ENCODE results near the gene USH2A. TPM values are rescaled to one million over a fixed set of nuclear protein-coding genes. Genes with fewer than 3 reads are reported as not detected.

The USH2A gene
- total RNA-seq, 4 donors from 2014 or later, result under 0.01 to 1.9 (median under 0.01) TPM

DNA sequence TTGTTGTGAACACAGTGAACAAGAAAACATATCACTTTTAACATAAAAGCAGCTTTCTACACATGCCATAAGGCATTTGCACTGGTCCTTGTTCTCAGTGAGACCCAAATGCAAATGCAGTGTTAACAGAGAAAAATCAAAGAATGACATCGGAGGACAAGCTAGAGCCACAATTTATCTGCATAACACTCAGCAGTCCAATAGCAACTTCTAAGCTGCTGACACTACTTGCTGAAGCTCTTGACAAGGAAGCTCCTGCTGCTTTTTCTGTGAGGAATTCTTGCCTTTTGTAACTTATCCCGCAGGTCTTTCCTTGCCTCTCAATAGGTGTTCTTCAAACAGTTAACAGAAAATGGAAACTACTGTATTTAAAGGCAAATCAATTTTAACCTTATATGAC is 34.7 kb downstream of the USH2A start:
- TF ChIP-seq, protein P1, sequence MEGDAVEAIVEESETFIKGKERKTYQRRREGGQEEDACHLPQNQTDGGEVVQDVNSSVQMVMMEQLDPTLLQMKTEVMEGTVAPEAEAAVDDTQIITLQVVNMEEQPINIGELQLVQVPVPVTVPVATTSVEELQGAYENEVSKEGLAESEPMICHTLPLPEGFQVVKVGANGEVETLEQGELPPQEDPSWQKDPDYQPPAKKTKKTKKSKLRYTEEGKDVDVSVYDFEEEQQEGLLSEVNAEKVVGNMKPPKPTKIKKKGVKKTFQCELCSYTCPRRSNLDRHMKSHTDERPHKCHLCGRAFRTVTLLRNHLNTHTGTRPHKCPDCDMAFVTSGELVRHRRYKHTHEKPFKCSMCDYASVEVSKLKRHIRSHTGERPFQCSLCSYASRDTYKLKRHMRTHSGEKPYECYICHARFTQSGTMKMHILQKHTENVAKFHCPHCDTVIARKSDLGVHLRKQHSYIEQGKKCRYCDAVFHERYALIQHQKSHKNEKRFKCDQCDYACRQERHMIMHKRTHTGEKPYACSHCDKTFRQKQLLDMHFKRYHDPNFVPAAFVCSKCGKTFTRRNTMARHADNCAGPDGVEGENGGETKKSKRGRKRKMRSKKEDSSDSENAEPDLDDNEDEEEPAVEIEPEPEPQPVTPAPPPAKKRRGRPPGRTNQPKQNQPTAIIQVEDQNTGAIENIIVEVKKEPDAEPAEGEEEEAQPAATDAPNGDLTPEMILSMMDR (IDR thresholded peaks at IDR 0.05), result no peak
- TF ChIP-seq POLR2AphosphoS5 (IDR thresholded peaks at IDR 0.05), result no peak
- TF ChIP-seq EP300 (IDR thresholded peaks at IDR 0.05), result no peak
- TF ChIP-seq POLR2A (IDR thresholded peaks at IDR 0.05; ENCODE audit: low read depth), result no peak
- 43% methylated on average over 2 of the region's 2 CpGs for WGBS
- Histone ChIP-seq H3K9me3 (no peaks in the 10 kb centered on the region), H3K4me3 (no peak overlapping the region), H3K36me3 (no peaks in the 10 kb centered on the region), H3K4me1 (no peaks in the 10 kb centered on the region), H3K27me3 (no peaks in the 10 kb centered on the region), H3K27ac (replicated peaks in 1 of 4) (no peak overlapping the region)
- DNase-seq (ENCODE audit: extremely low spot score), result no peak
- intact Hi-C loops (cut with DNase I), result no loop called here

DNA sequence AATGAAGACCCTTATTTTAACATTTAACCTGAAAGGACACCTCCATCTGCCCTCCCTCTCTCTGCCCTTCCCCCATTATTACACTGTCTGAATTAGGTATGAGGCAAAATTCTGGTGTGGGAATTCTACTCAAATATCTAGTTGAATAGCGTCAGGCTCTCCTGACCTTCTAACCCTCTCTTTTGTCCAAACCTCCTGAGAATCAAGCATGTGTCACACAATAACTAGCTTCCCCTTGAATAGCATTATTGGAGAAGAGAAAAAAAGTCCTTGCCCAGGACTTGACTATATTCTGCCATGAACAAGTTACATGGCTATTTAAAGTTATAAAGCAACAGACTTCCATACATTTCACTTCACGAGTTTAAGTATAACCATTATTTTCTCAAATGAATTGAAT is 35.5 kb downstream of the USH2A start:
- Histone ChIP-seq H3K4me3 (no peak overlapping the region), H3K36me3 (no peaks in the 10 kb centered on the region), H3K27me3 (no peaks in the 10 kb centered on the region), H3K9me3 (no peaks in the 10 kb centered on the region), H3K4me1 (no peaks in the 10 kb centered on the region), H3K27ac (replicated peaks in 1 of 4) (no peak overlapping the region)
- no peak for DNase-seq (ENCODE audit: extremely low spot score)
- intact Hi-C loops (cut with DNase I), result no loop called here
- TF ChIP-seq POLR2AphosphoS5 (IDR thresholded peaks at IDR 0.05), result no peak
- TF ChIP-seq POLR2A (IDR thresholded peaks at IDR 0.05; ENCODE audit: low read depth), result no peak
- TF ChIP-seq, protein P1 (IDR thresholded peaks at IDR 0.05), result no peak
- no peak for TF ChIP-seq EP300 (IDR thresholded peaks at IDR 0.05)
- 68% methylated on average over 2 of the region's 2 CpGs for WGBS

GRCh38 chr1:216379441-216379840 is 43.8 kb downstream of the USH2A start:
- Histone ChIP-seq H3K27ac (replicated peaks in 1 of 4) (no peak overlapping the region), H3K36me3 (no peaks in the 10 kb centered on the region), H3K4me1 (no peaks in the 10 kb centered on the region), H3K27me3 (no peaks in the 10 kb centered on the region), H3K4me3 (no peak overlapping the region), H3K9me3 (no peaks in the 10 kb centered on the region)
- WGBS, result 85% methylated on average over 1 of the region's 1 CpG
- TF ChIP-seq EP300 (IDR thresholded peaks at IDR 0.05), result no peak
- TF ChIP-seq, protein P1 (IDR thresholded peaks at IDR 0.05), result no peak
- no peak for TF ChIP-seq POLR2A (IDR thresholded peaks at IDR 0.05; ENCODE audit: low read depth)
- no peak for TF ChIP-seq POLR2AphosphoS5 (IDR thresholded peaks at IDR 0.05)
- intact Hi-C loops (cut with DNase I), result no loop called here
- no peak for DNase-seq (ENCODE audit: extremely low spot score)

DNA sequence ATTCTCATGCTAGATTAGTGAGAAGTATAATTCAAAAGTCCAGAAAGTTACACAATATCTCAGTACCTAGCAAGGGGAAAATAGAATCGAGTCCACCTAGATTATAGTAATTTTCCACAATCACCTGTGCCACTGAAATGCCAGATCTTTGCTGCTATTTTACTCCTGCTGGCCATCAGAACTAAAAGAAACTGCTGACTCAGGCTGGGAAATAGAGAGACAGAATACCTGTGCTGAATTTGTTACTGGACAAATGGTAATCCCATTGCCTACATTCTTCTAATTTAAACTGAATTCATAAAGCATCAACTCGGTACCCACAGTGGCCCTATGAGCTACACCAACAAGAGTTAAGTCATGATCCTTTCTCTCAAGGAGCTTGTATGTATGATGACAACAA is 55.0 kb downstream of the USH2A start:
- no peaks in the 10 kb centered on the region for H3K36me3 ChIP-seq
- DNase-seq (ENCODE audit: extremely low spot score), result no peak
- WGBS, result 87% methylated on average over 2 of the region's 2 CpGs
- intact Hi-C loops (cut with DNase I), result no loop called here
- H3K4me1 ChIP-seq, result no peaks in the 10 kb centered on the region
- H3K27me3 ChIP-seq, result no peaks in the 10 kb centered on the region
- no peaks in the 10 kb centered on the region for H3K9me3 ChIP-seq
- no peak overlapping the region for H3K4me3 ChIP-seq
- TF ChIP-seq, protein P1 (IDR thresholded peaks at IDR 0.05), result no peak
- no peak for TF ChIP-seq POLR2AphosphoS5 (IDR thresholded peaks at IDR 0.05)
- TF ChIP-seq POLR2A (IDR thresholded peaks at IDR 0.05; ENCODE audit: low read depth), result no peak
- no peak for TF ChIP-seq EP300 (IDR thresholded peaks at IDR 0.05)
- no peak overlapping the region for H3K27ac ChIP-seq (replicated peaks in 1 of 4)

- no peaks in the 10 kb centered on the region for H3K9me3 ChIP-seq
- intact Hi-C loops (cut with DNase I), result no loop called here
- H3K36me3 ChIP-seq, result no peaks in the 10 kb centered on the region
- TF ChIP-seq, protein P1 (IDR thresholded peaks at IDR 0.05), result no peak
- no peak for TF ChIP-seq POLR2AphosphoS5 (IDR thresholded peaks at IDR 0.05)
- no peak for TF ChIP-seq POLR2A (IDR thresholded peaks at IDR 0.05; ENCODE audit: low read depth)
- TF ChIP-seq EP300 (IDR thresholded peaks at IDR 0.05), result no peak
- H3K27ac ChIP-seq (replicated peaks in 1 of 4), result no peak overlapping the region
- H3K4me1 ChIP-seq, result no peaks in the 10 kb centered on the region
- H3K27me3 ChIP-seq, result no peaks in the 10 kb centered on the region
- H3K4me3 ChIP-seq, result no peak overlapping the region
- no peak for DNase-seq (ENCODE audit: extremely low spot score)
These were observed 56.3 kb downstream of the USH2A start for GRCh38 chr1:216366979-216367378.
